HL-60 (cell line): ENCODE results near the gene SPATA13.

Experiments
- CTCF ChIP-seq: IDR thresholded peaks from one replicate; pipeline ENCODE4 v1.5.1; 2011; ENCODE audit warnings: low read length, control low read depth, inconsistent platforms; ENCODE audit not compliant: insufficient read depth
- REST ChIP-seq: IDR thresholded peaks from 2 replicates; pipeline ENCODE4 v1.6.1; 2012; ENCODE audit warnings: low read depth; ENCODE audit not compliant: insufficient replicate concordance
- SPI1 ChIP-seq: IDR thresholded peaks from 2 replicates; pipeline ENCODE4 v1.6.1; 2012; ENCODE audit warnings: low read depth, mild to moderate bottlenecking, borderline replicate concordance

GRCh38 chr13:24184882-24185281, 24.4 kb downstream of the SPATA13 start:
- TF ChIP-seq CTCF, result no peak
- TF ChIP-seq SPI1, result no peak
- TF ChIP-seq REST, result no peak
